Right hindlimb (tissue), 1 donor: ENCODE data around the gene INF2.
"Not testable (repeated sequence)": the region's sequence is repeated elsewhere in the genome, so short reads cannot be mapped to it uniquely, and the experiment has no call there.

ENCODE experiments used
- DNase-seq: peaks from one replicate; pipeline ENCODE4 v3.0.0-alpha.2; 2018

Gene INF2

DNA sequence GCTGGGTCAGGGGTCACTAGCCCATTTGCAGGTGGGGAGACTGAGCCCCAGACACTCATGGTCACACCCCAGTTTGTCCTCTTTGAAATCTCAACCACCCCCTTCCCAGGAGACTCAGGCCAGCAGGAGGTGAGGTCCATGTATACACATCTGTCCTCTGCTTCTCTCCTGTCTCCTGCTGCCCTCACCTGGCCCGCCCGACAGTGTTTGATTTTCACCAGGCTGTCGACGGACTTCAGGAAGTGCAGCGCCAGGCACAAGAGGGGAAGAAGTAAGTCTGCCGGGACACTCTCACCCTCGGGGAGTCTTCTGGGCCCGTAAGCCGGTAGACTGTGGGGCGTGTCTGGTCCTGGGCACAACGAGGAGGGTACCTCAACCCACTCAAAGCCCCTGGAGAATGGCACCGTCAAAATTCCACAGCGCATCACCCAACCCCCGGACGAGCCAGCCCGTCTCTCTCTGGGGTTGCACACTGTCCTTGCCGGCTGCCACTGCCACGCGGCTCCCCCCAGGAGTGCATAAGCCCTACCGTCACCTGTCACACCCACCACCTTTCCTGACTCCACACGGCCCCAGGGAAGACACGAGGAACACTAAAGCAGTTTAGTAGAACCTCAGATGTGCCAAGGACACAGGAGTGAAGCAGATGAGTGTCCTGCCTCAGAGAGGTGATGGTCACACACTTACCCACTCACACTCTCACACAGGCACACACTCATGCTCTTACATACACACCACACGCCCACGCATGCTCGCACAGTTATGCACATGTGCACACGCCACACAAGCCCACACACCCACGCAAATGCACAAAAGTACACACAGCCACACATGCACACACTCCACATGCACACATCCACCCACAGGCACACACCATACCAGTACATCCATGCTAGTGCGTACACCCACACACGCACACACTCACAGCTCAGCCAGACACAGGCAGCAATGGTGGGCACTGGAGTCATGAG is 50.4 kb downstream of the INF2 start:
- DNase-seq, result no peak

DNA sequence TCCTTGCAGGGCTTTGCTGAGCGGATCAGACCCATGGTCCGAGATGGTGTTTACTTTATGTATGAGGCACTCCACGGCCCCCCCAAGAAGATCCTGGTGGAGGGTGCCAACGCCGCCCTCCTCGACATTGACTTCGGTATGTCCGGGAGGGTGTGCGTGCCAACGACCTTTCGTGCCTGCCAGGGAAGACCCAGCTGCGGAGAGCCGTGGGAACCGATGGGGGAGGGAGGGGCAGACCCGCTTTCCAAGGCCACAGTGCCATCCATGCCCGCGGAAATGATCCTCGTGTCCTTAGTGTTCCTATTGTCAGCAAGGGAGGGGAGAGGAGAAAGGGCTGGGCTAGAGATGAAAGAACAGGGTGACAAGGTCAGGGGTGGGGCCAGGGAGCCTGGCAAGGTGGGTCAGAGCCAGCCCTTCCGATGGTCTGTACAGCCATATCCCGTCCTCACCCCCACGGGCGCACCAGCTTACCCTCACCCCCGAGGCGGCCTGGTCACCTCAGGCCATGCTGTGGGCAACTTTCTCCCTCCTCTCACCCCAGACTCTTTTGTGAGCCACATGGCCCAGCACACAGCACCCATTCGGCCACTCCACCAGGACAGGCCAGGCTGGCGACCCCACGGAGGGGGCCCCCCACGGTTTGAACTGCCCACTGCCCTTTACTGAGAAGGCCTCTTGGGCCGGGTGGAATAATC is 51.8 kb downstream of the INF2 start:
- no peak for DNase-seq

DNA sequence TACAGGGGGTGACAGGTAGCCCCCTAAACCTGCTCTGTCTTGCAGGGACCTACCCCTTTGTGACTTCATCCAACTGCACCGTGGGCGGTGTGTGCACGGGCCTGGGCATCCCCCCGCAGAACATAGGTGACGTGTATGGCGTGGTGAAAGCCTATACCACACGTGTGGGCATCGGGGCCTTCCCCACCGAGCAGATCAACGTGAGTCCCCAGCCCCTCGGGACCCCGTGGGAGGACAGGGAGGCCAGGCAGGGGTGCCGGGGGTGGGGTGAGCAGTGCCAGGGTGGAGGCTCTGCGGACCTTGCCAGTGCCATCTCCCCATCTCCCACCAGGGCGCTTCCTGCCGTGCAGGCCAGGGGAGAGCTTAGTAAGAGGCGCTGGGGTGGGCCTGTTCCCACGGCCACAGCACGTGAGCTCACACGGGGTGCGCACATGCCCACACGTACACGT is 52.4 kb downstream of the INF2 start:
- no peak for DNase-seq

- DNase-seq, result no peak
These were observed 53.4 kb downstream of the INF2 start for GRCh38 chr14:104742586-104743455.

- DNase-seq, result no peak
These were observed 54.3 kb downstream of the INF2 start for GRCh38 chr14:104743461-104744380.

DNA sequence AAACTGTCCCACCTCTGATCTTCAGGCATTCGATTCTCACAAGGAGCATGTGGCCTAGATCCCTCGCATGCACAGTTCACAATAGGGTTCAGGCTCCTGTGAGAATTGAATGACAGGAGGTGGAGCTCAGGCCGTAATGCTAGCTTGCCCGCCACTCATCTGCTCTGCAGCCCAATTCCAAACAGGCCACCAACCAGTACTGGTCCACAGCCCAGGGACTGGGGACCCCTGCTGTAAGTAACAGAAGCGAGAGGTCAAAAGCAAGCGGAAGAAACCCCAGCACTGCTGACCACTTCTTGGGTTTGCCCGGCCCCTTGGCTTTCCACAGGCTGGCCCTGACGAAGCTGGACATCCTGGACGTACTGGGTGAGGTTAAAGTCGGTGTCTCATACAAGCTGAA is 55.1 kb downstream of the INF2 start:
- no peak for DNase-seq

DNA sequence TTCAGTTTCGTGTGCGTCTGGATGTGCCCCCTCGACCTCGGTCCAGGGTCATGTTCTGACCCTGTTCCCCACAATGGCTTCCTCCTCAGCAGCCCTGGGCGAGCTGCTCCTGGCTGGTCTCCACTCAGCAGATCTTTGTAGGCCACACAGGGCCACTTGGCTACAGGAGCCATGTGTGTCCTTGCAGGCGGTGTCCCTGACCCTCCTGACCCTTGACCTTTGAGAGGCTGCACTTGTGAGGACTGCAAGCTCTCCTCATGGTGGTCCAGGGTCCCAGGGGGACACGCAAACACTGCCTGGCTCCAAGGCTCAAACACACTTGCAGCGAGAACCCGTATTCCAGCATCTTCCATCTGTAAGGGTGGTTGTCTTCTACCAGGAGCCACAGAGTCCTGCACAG is 56.0 kb downstream of the INF2 start:
- DNase-seq, result no peak

DNA sequence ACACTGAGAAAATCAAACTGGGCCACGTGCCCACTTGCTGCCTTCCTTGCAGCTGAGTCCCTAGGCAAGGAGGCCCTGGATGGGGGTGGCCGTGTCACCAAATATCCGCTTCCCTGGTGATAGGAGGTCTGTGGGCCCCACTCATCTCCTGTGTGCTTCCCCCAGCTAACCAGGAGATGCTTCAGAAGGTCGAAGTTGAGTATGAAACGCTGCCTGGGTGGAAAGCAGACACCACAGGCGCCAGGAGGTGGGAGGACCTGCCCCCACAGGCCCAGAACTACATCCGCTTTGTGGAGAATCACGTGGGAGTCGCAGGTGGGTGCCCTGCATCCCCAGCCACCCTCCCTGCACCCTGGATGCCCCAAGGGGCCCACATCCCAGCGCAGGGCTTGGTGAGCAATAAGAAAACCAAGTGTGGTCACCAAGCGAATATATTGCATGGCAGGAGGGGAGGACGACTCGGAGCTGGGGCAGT is 56.7 kb downstream of the INF2 start:
- DNase-seq, result no peak

GRCh38 chr14:104746934-104747481 is 57.6 kb downstream of the INF2 start:
- no peak for DNase-seq

DNA sequence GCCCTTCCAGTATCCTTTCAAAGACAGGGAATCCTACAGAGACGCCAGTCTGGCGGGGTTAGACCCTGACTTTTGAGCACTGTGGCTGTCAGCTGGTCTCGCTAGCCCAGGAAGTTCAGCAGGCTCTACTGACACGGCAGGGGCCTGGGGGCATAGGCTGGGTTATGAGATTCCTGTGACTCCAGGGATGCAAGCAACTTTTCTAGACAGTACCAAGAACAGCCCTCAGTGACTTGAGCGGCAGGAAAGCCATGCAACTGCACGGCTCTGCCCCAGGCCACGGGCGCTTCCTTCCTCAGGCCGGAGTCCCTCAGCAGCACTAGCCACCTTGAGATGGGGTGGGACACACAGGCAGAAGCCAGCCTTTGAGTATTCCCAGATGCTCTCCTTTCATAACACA is 58.5 kb downstream of the INF2 start:
- no peak for DNase-seq

DNA sequence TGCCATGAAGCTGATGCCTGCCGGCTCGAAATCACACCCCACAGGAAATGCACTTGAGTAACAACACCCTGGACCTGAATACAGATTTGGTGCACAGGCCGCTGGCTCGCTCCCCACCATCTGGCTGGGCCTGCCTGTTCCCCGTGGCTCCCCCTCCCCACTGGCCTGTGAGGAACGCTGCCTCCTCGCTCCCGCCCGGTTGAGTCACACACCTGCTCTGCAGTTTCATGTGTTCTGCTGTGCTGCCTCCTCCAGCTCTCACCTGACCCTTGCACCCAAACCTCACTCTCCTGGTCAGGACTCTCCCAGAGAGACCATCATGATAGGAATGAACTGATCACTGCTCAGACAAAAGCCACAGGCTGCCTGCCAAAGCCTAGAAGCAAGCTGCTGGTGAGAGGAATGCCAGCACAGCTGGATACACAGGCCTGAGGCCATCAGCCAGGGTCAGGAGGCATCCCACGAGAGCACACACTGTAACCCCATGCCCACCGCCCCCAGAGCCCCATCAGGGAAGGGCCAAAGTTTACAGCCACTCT is 59.8 kb downstream of the INF2 start:
- DNase-seq, result peak; percentile 66

- no peak for DNase-seq
These were observed 60.8 kb downstream of the INF2 start for GRCh38 chr14:104750056-104750752.

GRCh38 chr14:104750753-104751057 is 61.3 kb downstream of the INF2 start:
- not testable (repeated sequence) for DNase-seq

- DNase-seq, result no peak
These were observed 62.4 kb downstream of the INF2 start for GRCh38 chr14:104751539-104752422.

GRCh38 chr14:104752423-104752734 is 63.0 kb downstream of the INF2 start:
- DNase-seq, result no peak

DNA sequence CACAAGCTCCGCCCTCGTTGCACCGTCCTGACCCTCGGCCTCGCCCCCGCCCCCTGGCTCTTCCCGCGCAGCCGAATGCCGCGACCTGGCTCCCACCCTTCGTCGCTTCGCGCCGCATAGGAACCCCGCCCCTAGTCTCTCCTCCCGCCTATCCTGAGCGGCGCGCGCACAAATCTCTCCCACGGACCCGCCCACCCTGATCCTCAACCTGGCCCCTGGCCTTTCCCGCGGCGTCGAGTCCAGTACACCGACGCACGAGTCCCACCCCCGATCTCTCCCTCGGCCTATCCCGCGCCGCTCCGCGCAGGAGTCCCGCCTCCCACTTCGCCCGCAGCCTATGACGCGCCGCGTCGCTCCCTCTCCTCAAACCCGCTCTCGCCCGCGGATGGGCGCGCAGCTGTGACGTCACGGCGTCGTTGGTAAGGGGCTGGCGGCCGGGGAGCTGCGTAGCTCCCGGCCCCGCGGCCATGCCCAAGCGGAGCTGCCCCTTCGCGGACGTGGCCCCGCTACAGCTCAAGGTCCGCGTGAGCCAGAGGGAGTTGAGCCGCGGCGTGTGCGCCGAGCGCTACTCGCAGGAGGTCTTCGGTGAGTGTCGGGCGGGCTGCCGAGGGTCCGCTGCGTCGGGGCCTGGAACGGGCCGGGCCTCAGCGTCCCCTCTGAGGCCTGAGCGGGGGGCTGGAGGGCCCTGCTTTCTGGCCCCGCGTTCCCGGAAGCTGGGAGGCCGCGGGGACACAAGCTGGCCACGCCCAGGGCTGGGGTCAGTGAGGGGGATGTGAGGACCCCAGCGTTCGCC is 63.5 kb downstream of the INF2 start, which contains the start of gene SIVA1:
Gene SIVA1, plus strand, starts transcription at position 413 of the 793 bp plus-strand sequence. Its CDS starts 55 bp downstream, at position 468.
- peak; percentile 100 for DNase-seq

DNA sequence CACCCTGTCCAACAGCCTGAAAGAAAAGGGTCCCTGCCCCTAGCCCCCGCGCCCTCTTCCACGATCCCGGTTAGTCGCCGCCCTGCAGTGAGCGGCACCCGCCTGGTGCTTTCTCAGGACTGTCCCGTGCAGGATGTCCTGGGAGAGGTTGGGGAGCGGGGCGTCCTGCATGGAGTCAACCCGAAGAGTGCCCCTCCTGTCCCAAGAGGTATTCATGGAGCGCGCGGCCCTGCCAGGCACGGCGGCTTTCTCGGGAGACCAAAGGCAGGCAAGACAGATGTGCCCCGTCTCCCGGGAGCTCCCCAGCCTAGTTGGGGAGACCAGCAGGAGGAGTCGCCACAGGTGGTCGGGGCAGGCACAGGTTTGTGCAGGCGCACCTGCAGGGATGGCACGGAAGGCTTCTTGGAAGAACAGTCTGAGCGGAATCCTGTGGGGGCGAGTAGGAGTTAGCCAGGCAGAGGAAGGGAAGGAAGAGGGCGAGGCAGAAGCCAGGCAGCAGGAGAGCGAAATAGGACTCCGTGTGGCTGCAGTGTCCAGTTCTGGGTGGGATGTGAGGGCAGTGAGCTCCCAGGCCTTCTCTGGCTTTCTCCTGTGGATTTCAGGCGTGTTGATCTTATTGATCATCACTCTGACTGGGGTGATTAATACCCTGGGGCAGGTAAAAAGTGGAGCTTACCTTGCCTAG is 64.3 kb downstream of the INF2 start:
- DNase-seq, result no peak

- DNase-seq, result no peak
These were observed 64.9 kb downstream of the INF2 start for GRCh38 chr14:104754213-104754851.
